ENCODE results near the gene ARL5C. TPM values are rescaled to one million over a fixed set of nuclear protein-coding genes. Genes with fewer than 3 reads are reported as not detected.

ARL5C gene
- total RNA-seq, 1 experiment from 2014 or later, result not detected

DNA sequence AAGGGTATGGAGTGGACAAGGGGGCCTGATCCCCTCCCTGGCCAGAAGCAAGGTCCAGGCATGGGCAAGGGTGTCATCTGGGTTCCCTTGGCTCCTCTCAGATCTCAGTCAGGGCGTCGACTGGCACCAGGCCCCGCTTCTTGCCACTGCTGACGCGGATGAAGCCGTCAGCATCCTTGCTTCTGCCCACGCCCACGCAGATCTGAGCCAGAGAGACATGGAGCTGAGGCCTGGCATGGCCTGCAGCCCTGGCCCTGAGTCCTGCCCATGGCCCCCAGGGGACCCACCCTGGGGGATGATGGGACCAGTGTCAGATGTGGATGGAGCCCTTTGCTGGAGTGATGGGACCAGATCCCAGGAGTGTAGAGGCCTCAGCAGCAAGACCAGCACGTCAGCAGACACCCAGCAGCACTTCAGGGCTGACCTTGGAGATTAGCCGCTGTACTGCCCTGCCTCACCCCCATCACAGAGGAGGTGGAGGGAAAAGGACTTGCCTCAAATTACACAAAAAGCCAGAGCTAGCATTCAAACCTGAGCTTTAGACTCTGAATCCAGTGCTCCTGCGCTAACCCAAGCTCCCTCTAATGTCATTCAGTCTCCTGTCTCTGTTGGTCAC is 46.3 kb upstream of the ARL5C start:
- Histone ChIP-seq H3K27me3 (replicated peaks; ENCODE audit: control insufficient read depth, insufficient read depth, low read length) (no peaks in the 10 kb centered on the region), H3K9me3 (no peaks in the 10 kb centered on the region), H3K36me3 (ENCODE audit: control insufficient read depth, insufficient read depth, low read length) (no peaks in the 10 kb centered on the region), H3K4me3 (ENCODE audit: low read depth, low read length) (no peak overlapping the region), H3K4me1 (no peaks in the 10 kb centered on the region)
- BruUV-seq (replicated peaks), result no TSS peak
- TF ChIP-seq, protein P1, sequence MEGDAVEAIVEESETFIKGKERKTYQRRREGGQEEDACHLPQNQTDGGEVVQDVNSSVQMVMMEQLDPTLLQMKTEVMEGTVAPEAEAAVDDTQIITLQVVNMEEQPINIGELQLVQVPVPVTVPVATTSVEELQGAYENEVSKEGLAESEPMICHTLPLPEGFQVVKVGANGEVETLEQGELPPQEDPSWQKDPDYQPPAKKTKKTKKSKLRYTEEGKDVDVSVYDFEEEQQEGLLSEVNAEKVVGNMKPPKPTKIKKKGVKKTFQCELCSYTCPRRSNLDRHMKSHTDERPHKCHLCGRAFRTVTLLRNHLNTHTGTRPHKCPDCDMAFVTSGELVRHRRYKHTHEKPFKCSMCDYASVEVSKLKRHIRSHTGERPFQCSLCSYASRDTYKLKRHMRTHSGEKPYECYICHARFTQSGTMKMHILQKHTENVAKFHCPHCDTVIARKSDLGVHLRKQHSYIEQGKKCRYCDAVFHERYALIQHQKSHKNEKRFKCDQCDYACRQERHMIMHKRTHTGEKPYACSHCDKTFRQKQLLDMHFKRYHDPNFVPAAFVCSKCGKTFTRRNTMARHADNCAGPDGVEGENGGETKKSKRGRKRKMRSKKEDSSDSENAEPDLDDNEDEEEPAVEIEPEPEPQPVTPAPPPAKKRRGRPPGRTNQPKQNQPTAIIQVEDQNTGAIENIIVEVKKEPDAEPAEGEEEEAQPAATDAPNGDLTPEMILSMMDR (IDR thresholded peaks at IDR 0.05; ENCODE audit: insufficient read depth in 1 of 2, low read depth in 1 of 2, low read length in 1 of 2, severe bottlenecking in 1 of 2, unreplicated experiment in 1 of 2), result no peak
- Mint-ChIP-seq H3K27ac (ENCODE audit: unreplicated experiment) (no peak overlapping the region), H3K27me3 (ENCODE audit: insufficient read depth, unreplicated experiment) (peaks cover 14% of the 10 kb centered on the region), H3K4me3 (ENCODE audit: unreplicated experiment) (no peak overlapping the region), H3K4me1 (ENCODE audit: low read depth, unreplicated experiment) (no peaks in the 10 kb centered on the region), H3K36me3 (ENCODE audit: insufficient read depth, unreplicated experiment) (no peaks in the 10 kb centered on the region), H3K9me3 (ENCODE audit: unreplicated experiment) (no peaks in the 10 kb centered on the region)
- intact Hi-C loops (cut with micrococcal nuclease; ENCODE audit: unreplicated experiment), result no loop called here
- ChIA-PET CTCF (no interaction called here), POLR2A (no interaction called here)
- no peak for DNase-seq

DNA sequence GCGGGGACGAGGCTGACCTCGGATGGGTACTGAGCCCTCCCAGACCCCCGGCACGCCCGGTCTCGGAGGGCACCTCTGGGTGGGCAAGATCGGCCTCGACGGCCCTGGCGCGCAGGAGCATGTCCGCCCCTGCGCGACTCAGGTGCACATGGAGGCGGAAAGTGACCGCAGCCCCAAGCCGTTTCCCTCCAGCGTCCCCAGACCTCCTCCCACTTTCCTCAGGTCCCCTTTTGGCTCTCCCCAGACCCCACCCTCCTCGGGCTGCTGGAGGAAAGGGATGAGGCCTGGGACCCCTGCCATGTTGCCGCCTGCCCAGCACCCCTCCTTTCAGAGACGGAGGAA is 44.1 kb upstream of the ARL5C start:
- H3K27ac Mint-ChIP-seq (ENCODE audit: unreplicated experiment), result no peak overlapping the region
- no peaks in the 10 kb centered on the region for H3K9me3 Mint-ChIP-seq (ENCODE audit: unreplicated experiment)
- Histone ChIP-seq H3K9me3 (no peaks in the 10 kb centered on the region), H3K4me3 (ENCODE audit: low read depth, low read length) (no peak overlapping the region), H3K27me3 (replicated peaks; ENCODE audit: control insufficient read depth, insufficient read depth, low read length) (no peaks in the 10 kb centered on the region), H3K4me1 (no peaks in the 10 kb centered on the region), H3K36me3 (ENCODE audit: control insufficient read depth, insufficient read depth, low read length) (no peaks in the 10 kb centered on the region)
- no peak for DNase-seq
- peaks cover 7% of the 10 kb centered on the region for H3K36me3 Mint-ChIP-seq (ENCODE audit: insufficient read depth, unreplicated experiment)
- no TSS peak for BruUV-seq (replicated peaks)
- intact Hi-C loops (cut with micrococcal nuclease; ENCODE audit: unreplicated experiment), result no loop called here
- CTCF ChIA-PET, result interaction anchor here (1.2 to 6.6 kb wide), 2 partner anchors 27 to 37 kb away, joined by 3 to 123 read pairs; no protein-coding TSS in a partner anchor
- TF ChIP-seq, protein P1 (IDR thresholded peaks at IDR 0.05; ENCODE audit: insufficient read depth in 1 of 2, low read depth in 1 of 2, low read length in 1 of 2, severe bottlenecking in 1 of 2, unreplicated experiment in 1 of 2), result no peak
- H3K27me3 Mint-ChIP-seq (ENCODE audit: insufficient read depth, unreplicated experiment), result peaks cover 5% of the 10 kb centered on the region
- H3K4me3 Mint-ChIP-seq (ENCODE audit: unreplicated experiment), result no peak overlapping the region
- no peaks in the 10 kb centered on the region for H3K4me1 Mint-ChIP-seq (ENCODE audit: low read depth, unreplicated experiment)
- POLR2A ChIA-PET, result no interaction called here

DNA sequence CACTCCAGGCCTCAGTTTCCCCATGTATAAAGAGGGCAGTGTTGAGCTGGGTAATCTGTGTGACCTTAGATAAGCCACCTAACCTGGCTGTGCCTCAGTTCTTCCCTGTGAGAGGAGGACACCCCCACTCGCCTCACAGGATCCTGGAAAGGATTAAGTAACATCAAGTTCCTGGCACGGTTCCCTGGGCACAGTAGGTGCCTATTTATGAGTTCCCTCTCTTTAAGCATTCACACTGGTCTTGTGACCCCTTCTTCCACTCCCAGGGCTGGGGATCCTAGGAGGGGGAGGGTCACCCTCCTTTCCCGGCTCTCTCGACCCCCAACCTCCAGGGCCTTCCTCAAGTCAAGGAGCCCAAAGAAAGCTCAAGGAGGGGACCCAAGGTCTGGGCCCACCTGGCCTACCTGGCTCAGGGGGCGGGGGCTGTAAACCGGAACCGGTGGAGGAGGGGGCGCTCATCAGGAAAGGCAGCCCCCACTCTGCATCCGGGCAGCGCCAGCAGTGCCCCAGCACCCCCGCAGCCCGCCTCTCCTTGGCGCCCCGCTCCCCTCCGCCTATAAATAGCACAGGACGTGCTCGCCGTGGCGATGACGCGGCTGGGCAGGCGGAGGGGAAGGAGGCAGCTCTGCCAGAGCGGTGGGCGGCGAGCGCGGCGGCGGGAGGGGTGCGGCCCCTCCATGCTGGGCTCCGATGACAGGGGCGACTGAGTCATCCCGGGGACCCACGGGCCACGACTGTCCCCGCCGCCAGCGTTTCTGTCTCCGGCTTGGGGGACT is 43.5 kb upstream of the ARL5C start:
- H3K4me1 Mint-ChIP-seq (ENCODE audit: low read depth, unreplicated experiment), result no peaks in the 10 kb centered on the region
- Histone ChIP-seq H3K4me3 (ENCODE audit: low read depth, low read length) (no peak overlapping the region), H3K9me3 (no peaks in the 10 kb centered on the region), H3K36me3 (ENCODE audit: control insufficient read depth, insufficient read depth, low read length) (peaks cover 1% of the 10 kb centered on the region; the same call in 1 of the 2 replicates), H3K4me1 (no peaks in the 10 kb centered on the region), H3K27me3 (replicated peaks; ENCODE audit: control insufficient read depth, insufficient read depth, low read length) (no peaks in the 10 kb centered on the region)
- H3K4me3 Mint-ChIP-seq (ENCODE audit: unreplicated experiment), result no peak overlapping the region
- no peak for DNase-seq
- no peak overlapping the region for H3K27ac Mint-ChIP-seq (ENCODE audit: unreplicated experiment)
- peaks cover 13% of the 10 kb centered on the region for H3K36me3 Mint-ChIP-seq (ENCODE audit: insufficient read depth, unreplicated experiment)
- no peaks in the 10 kb centered on the region for H3K9me3 Mint-ChIP-seq (ENCODE audit: unreplicated experiment)
- TF ChIP-seq, protein P1 (IDR thresholded peaks at IDR 0.05; ENCODE audit: insufficient read depth in 1 of 2, low read depth in 1 of 2, low read length in 1 of 2, severe bottlenecking in 1 of 2, unreplicated experiment in 1 of 2), result no peak
- H3K27me3 Mint-ChIP-seq (ENCODE audit: insufficient read depth, unreplicated experiment), result peaks cover 5% of the 10 kb centered on the region
- POLR2A ChIA-PET, result interaction anchor here (0.6 kb wide), 1 partner anchor 242 kb away, joined by 3 read pairs; the partner anchor contains the start of gene FBXO47
- BruUV-seq (replicated peaks), result no TSS peak
- CTCF ChIA-PET, result interaction anchor here (0.6 to 6.6 kb wide), 6 partner anchors 15 to 338 kb away, joined by 3 to 123 read pairs (median 3); no protein-coding TSS in a partner anchor
- intact Hi-C loops (cut with micrococcal nuclease; ENCODE audit: unreplicated experiment), result loop anchor here (5.0 kb wide), 1 partner anchor 338 kb away; no protein-coding TSS in a partner anchor

Data from Caco-2 (cell line).